Mucosa of stomach (tissue), 1 donor: Measurements from ENCODE around the gene EXOC1.

Source experiments
- H3K27me3 ChIP-seq: one replicate; pipeline ENCODE4 v1.7.0; 2013; ENCODE audit warnings: mild to moderate bottlenecking, low read length; ENCODE audit not compliant: control insufficient read depth, insufficient read depth
- H3K36me3 ChIP-seq: one replicate; pipeline ENCODE4 v1.7.0; 2013; ENCODE audit warnings: low read length; ENCODE audit not compliant: control insufficient read depth, insufficient read depth
- H3K4me1 ChIP-seq: one replicate; pipeline ENCODE4 v1.7.0; 2013; ENCODE audit warnings: mild to moderate bottlenecking, low read length; ENCODE audit not compliant: control insufficient read depth, insufficient read depth
- H3K4me3 ChIP-seq: one replicate; pipeline ENCODE4 v1.7.0; 2013; ENCODE audit warnings: low read length
- H3K9ac ChIP-seq: one replicate; pipeline ENCODE4 v1.7.0; 2013; ENCODE audit warnings: mild to moderate bottlenecking, low read length, moderate library complexity
- H3K9me3 ChIP-seq: one replicate; pipeline ENCODE4 v1.7.0; 2013; ENCODE audit warnings: mild to moderate bottlenecking, low read length, moderate library complexity; ENCODE audit not compliant: control insufficient read depth
- donor health status: Pancreatic carcinoma.

The EXOC1 gene

GRCh38 chr4:55864577-55865223 lies 11.3 kb downstream of the EXOC1 start:
- Histone ChIP-seq H3K4me3 (no peak overlapping the region), H3K4me1 (peaks cover 9% of the 10 kb centered on the region), H3K9me3 (no peaks in the 10 kb centered on the region), H3K36me3 (no peaks in the 10 kb centered on the region), H3K9ac (no peak overlapping the region), H3K27me3 (no peaks in the 10 kb centered on the region)

DNA sequence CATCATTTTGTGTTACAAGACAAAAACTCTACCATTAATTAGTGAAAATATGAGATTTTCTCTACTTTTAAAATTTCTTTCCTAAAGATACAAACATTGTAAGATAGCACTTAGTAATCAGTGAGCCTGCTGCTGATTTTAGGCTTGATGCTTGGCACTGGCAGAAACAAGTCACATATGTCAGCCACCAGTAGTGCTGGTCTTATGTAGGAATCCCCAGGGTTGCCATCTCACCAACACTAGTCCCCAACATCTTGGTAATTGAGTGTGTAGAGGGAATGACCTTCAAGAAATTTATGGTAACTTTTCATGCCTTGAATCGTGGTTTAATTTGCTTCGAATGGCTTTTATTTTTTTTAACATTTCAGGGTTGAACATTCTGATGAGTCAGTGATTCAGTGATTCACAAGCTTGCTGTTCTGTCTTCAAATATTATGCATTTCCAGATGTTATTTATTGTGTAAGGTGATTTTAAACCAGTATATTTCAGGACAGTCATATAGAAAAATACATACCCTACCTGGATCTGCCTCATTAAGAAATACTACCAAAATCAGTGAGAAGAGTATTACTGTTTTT lies 11.9 kb downstream of the EXOC1 start:
- H3K9me3 ChIP-seq = no peaks in the 10 kb centered on the region
- H3K9ac ChIP-seq = no peak overlapping the region
- H3K4me3 ChIP-seq = no peak overlapping the region
- no peaks in the 10 kb centered on the region for H3K27me3 ChIP-seq
- no peaks in the 10 kb centered on the region for H3K36me3 ChIP-seq
- H3K4me1 ChIP-seq = peaks cover 9% of the 10 kb centered on the region

DNA sequence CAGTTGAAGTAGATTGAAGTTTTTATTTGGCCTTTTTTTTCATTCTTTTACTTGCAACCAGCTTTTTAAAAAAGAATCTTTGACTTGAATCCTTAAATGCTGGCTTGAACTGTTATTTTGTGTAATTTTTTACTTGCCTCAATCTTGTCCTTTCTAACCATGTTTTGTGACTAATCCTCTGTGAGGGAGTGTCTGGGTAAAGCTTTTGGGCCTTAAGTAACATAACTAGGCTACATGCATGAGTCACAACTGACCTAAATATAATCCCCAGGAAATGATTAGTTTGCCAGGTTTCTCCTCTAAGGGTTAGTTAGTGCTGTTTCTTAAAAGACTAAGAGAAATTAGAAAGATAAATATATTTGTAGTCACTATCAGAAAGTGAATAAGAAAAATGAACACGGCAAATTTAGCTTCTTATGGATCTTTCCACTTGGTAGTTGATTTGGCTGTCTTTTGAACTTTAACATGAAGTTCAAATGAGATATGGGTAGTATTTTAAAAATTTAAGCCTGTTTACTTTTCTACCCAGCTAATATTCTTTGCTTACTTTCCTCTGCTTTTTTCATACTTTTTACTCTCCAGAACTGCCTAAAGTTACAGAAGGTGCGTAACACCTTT lies 13.0 kb downstream of the EXOC1 start:
- no peaks in the 10 kb centered on the region for H3K9me3 ChIP-seq
- H3K4me3 ChIP-seq = no peak overlapping the region
- peaks cover 9% of the 10 kb centered on the region for H3K4me1 ChIP-seq
- H3K36me3 ChIP-seq = no peaks in the 10 kb centered on the region
- H3K27me3 ChIP-seq = no peaks in the 10 kb centered on the region
- H3K9ac ChIP-seq = peak overlapping the region; percentile 35

DNA sequence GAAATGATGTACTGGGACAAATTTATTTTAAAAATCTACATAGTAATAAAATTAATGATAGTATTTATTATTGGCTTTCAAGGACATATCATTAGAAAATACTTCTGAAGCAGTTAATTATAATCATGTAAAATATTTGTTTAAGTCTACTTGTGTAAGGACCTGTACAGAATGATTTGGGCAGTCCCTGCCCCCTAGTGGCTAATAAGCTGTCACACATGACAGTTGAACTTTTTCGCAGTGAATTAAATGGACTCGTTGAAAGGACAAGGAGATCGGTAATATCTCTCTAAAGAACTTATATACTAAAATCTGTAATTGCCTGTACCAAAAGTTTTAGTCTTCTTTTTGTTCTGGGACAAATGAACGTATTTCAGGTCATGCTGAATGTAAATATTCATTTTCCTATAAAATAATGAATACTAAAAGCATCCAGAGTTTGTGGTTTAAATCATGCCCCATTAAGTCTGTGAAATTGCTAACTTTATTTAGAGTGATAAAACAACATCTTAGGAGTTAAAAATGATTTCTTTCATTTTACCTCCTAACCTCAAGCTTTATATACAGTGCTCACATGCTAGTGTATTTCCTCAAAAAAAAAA lies 13.6 kb downstream of the EXOC1 start:
- H3K27me3 ChIP-seq = no peaks in the 10 kb centered on the region
- no peaks in the 10 kb centered on the region for H3K36me3 ChIP-seq
- peaks cover 9% of the 10 kb centered on the region for H3K4me1 ChIP-seq
- H3K9ac ChIP-seq = no peak overlapping the region
- no peaks in the 10 kb centered on the region for H3K9me3 ChIP-seq
- no peak overlapping the region for H3K4me3 ChIP-seq

GRCh38 chr4:55868581-55869090 lies 15.2 kb downstream of the EXOC1 start:
- Histone ChIP-seq H3K4me1 (peaks cover 9% of the 10 kb centered on the region), H3K4me3 (no peak overlapping the region), H3K9me3 (no peaks in the 10 kb centered on the region), H3K9ac (no peak overlapping the region), H3K27me3 (no peaks in the 10 kb centered on the region), H3K36me3 (no peaks in the 10 kb centered on the region)

DNA sequence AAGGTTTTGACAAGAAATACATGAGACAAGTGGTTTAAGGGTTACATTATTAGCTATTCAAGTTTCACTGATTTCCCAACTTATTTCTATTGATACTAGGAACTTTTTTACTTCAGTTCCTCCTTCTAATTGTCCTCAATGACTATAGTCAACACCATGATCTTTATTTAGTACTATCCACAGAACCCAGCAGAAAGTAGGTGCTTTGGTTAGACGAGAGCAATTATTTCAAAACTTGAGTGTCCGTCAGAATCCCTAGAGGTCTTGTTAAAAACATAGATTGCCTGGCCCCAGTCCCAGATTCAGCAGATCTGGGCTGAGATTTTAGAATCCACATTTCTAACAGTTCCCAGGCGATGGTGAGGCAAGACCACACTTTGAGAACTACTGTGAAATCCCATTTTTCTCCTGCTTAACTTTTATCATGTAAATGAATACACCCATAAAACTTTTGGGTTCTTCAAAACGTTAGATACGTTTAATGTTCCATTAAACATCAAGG lies 17.9 kb downstream of the EXOC1 start:
- Histone ChIP-seq H3K4me1 (peaks cover 5% of the 10 kb centered on the region), H3K9me3 (no peaks in the 10 kb centered on the region), H3K9ac (no peak overlapping the region), H3K27me3 (no peaks in the 10 kb centered on the region), H3K36me3 (no peaks in the 10 kb centered on the region), H3K4me3 (no peak overlapping the region)

DNA sequence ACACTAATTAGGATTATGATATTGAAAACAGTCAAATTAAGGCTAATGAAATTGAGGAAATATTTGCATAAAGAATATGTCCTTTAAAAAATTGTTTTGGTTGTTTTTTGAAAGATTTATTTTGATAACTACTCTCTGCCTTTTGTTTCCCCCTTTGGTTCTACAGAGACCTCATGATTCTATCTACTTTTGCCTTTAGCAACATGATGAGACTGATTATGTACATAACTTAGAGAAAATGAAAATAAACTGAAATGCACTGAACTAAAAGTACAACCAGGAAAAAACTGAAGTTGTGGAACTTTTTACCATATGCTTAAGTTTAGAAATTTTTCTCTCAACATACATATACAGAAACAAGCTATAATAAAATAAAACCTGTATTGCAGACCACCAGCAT lies 21.4 kb downstream of the EXOC1 start:
- H3K4me1 ChIP-seq = no peaks in the 10 kb centered on the region
- H3K9me3 ChIP-seq = no peaks in the 10 kb centered on the region
- H3K9ac ChIP-seq = no peak overlapping the region
- no peaks in the 10 kb centered on the region for H3K36me3 ChIP-seq
- no peaks in the 10 kb centered on the region for H3K27me3 ChIP-seq
- H3K4me3 ChIP-seq = no peak overlapping the region

- no peak overlapping the region for H3K9ac ChIP-seq
- H3K36me3 ChIP-seq = peaks cover 4% of the 10 kb centered on the region
- no peaks in the 10 kb centered on the region for H3K9me3 ChIP-seq
Observed at GRCh38 chr4:55876387-55876786, 22.9 kb downstream of the EXOC1 start.

DNA sequence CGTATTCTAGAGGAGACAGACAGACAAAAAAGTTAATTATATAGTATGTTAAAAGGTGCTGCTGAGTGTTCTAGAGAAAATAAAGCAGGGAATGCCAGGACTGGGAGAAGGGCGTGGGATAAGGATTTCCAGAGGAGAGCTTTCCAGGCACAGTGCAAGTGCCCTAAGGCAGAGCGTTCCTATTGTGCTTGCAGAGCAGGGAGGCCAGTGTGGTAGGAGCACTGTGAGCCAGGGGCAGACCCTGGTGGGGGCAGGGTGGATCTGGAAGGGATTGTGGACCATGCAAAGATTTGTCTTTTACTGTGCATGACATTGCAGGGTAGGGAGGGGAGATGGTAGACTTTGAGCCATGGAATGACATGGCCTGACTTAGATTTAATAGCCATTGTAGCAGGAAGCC lies 25.8 kb downstream of the EXOC1 start:
- no peaks in the 10 kb centered on the region for H3K27me3 ChIP-seq
- H3K36me3 ChIP-seq = peaks cover 7% of the 10 kb centered on the region
- H3K4me1 ChIP-seq = no peaks in the 10 kb centered on the region
- no peak overlapping the region for H3K4me3 ChIP-seq
- no peaks in the 10 kb centered on the region for H3K9me3 ChIP-seq
- H3K9ac ChIP-seq = no peak overlapping the region

More at GRCh38 chr4:55876387-55876786, 22.9 kb downstream of the EXOC1 start:
- H3K4me3 ChIP-seq = no peak overlapping the region
- no peaks in the 10 kb centered on the region for H3K27me3 ChIP-seq
- no peaks in the 10 kb centered on the region for H3K4me1 ChIP-seq

DNA sequence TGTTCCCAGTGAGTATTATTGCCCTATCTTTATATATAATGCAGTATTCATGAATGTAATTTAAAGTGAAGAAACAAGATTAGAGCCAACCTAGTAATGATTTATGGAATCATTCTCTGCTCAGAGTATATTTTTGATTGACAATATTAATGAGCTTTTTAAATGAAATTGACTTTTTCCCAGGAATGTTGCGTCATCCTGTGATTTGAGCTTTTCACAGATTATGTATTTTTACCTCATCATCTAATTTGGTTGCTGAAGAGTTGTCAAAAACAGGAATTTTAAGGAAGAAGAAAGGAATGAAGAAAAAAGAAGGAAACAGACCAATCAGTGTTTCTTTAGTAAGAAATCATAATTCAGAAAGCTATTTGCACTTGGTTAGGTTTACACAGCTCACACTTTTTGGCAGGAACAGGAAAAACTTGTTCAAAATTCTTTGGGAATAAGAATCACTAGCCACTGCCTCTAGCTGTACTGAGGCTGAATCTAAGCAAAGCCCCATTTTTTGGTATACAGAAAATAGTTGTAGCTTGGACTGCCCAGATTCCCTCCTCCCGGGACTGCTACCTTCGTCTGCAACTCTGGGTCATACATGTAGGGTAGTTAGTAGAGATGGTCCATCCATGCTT lies 27.3 kb downstream of the EXOC1 start:
- no peak overlapping the region for H3K4me3 ChIP-seq
- no peak overlapping the region for H3K9ac ChIP-seq
- no peaks in the 10 kb centered on the region for H3K9me3 ChIP-seq
- H3K36me3 ChIP-seq = peaks cover 7% of the 10 kb centered on the region
- no peaks in the 10 kb centered on the region for H3K4me1 ChIP-seq
- no peaks in the 10 kb centered on the region for H3K27me3 ChIP-seq

DNA sequence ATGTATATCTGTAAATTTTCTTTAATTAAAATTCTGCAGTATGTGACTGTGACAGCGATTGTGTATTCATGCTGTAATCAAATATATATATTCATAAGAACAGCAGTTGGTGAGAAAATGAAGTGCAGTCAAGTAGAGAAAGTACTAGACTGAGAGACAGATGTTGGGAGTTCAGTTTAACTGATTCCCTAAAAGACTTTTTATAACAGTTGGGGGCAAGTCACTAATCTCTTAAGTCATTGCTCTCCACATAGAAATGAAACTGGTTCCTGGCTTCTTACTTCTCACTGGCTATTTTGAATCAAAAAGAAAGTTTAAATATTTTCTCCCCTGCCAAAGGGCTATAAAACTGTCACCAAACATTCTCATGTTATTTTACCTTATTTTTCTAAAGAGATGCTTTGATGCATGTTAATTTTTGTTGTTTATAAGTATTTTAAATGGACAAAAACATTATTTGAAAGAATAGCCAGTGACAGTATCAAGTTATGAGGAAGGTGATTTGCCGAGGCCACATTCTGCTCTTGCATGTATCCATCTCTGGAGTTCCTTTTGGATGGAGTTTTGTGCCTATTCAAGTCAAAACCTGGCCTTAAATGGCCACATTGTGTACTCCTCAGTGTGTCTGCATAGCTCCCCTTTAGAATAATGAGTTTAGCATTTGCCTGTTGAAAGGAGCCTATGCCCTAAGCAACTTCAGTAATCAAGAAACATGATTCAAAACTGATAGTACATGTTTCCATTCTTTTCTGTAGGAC lies 30.8 kb downstream of the EXOC1 start:
- no peaks in the 10 kb centered on the region for H3K27me3 ChIP-seq
- no peak overlapping the region for H3K4me3 ChIP-seq
- no peaks in the 10 kb centered on the region for H3K9me3 ChIP-seq
- no peak overlapping the region for H3K9ac ChIP-seq
- H3K36me3 ChIP-seq = peaks cover 7% of the 10 kb centered on the region
- no peaks in the 10 kb centered on the region for H3K4me1 ChIP-seq
